Upper lobe of left lung (tissue), 4 donors: Measurements from ENCODE around the gene DNAJB11.

Experiments used
- CTCF ChIP-seq, 6 experiments: fragments of 450-650 bp in 4 of 6; fragments of 200-600 bp in 2 of 6; sonication (generic) in 2 of 6; IDR thresholded peaks; one replicate each; pipeline ENCODE4 v1.5.1; 2016 to 2019; ENCODE audit warnings: antibody characterized with exemption in 6 of 6
- POLR2A ChIP-seq, 4 donors: fragments of 450-650 bp; IDR thresholded peaks; one replicate each; pipeline ENCODE4 v1.5.1; 2016 to 2017; ENCODE audit warnings: antibody characterized with exemption in 4 of 4, mild to moderate bottlenecking in 2 of 4

- no peak for TF ChIP-seq CTCF (IDR thresholded peaks at IDR 0.05)
- no peak for TF ChIP-seq POLR2A (IDR thresholded peaks at IDR 0.05)
These were observed 3.8 kb upstream of the DNAJB11 start for GRCh38 chr3:186566772-186567071.
